Fibroblast of pulmonary artery (primary cell): ENCODE measurements around the gene STKLD1.

Experiments
- DNase-seq: peaks from one replicate; pipeline ENCODE4 v3.0.0-alpha.2; 2010; ENCODE audit warnings: low read depth
- H3K4me3 ChIP-seq: replicated peaks from 2 replicates; pipeline ENCODE4 v1.5.1; 2011; ENCODE audit warnings: low read depth, mild to moderate bottlenecking, control low read depth, low read length, moderate library complexity
- CTCF ChIP-seq: IDR thresholded peaks from 2 replicates; pipeline ENCODE4 v1.5.1; 2011; ENCODE audit warnings: mild to moderate bottlenecking, control low read depth, low read length, inconsistent platforms; ENCODE audit errors: missing control alignments

Gene STKLD1

GRCh38 chr9:133430244-133430643 lies 54.1 kb downstream of the STKLD1 start:
- TF ChIP-seq CTCF: no peak
- no peak overlapping the region for H3K4me3 ChIP-seq
- no peak for DNase-seq

- TF ChIP-seq CTCF: no peak
- no peak for DNase-seq
- no peak overlapping the region for H3K4me3 ChIP-seq
Measured at GRCh38 chr9:133433351-133433843, 57.2 kb downstream of the STKLD1 start.

- no peak overlapping the region for H3K4me3 ChIP-seq
- no peak for DNase-seq
- TF ChIP-seq CTCF: no peak
Measured at GRCh38 chr9:133436681-133437080, 60.5 kb downstream of the STKLD1 start.

- no peak for TF ChIP-seq CTCF
- no peak overlapping the region for H3K4me3 ChIP-seq
- no peak for DNase-seq
Measured at GRCh38 chr9:133437753-133438531, 61.8 kb downstream of the STKLD1 start.

- no peak for DNase-seq
- no peak for TF ChIP-seq CTCF
- H3K4me3 ChIP-seq: no peak overlapping the region
Measured at GRCh38 chr9:133439337-133439736, 63.2 kb downstream of the STKLD1 start.

- H3K4me3 ChIP-seq: no peak overlapping the region
- TF ChIP-seq CTCF: no peak
- no peak for DNase-seq
Measured at GRCh38 chr9:133440874-133441273, 64.7 kb downstream of the STKLD1 start.

GRCh38 chr9:133441571-133441970 lies 65.4 kb downstream of the STKLD1 start:
- no peak for TF ChIP-seq CTCF
- no peak for DNase-seq

More at GRCh38 chr9:133441571-133441970, 65.4 kb downstream of the STKLD1 start:
- no peak overlapping the region for H3K4me3 ChIP-seq
